ENCODE results near the gene LRRD1. TPM values are rescaled to one million over a fixed set of nuclear protein-coding genes. Genes with fewer than 3 reads are reported as not detected.

The LRRD1 gene
- total and polyA plus RNA-seq, 2 of the 4 experiments (the other 2 are of a cell fraction): under 0.01 to 0.02 TPM

DNA sequence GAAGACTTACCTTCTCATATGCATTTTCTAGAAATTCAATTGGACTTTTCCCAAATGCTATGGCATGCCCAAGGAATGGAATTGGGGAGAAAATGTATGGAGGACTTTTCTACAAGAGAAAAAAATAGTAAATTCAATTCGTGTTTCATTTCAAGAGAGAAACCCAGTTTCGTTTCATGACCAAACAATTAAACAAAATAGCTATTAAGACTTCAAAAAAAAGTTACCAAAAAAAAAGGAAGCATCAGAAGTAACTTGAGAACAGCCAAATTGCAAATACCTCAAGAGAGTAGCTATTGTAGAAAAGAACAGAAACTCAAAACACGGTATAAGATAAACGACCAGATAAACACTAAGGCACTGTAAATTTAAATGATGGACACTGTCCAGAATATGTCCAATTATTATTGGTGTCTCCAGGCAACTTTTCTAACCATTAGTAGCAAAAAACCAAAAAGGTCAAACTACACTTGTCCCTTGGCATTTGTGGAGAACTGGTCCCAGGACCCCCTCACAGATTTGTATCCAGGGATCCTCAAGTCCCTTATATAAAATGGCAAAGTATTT is 47.1 kb downstream of the LRRD1 start:
- Histone ChIP-seq H3K4me1 (ENCODE audit: control insufficient read depth, insufficient read depth, low read length) (no peaks in the 10 kb centered on the region), H3K9me1 (ENCODE audit: insufficient read depth, low read length) (no peaks in the 10 kb centered on the region), H3K36me3 (ENCODE audit: control insufficient read depth, insufficient read depth, low read length) (peaks cover 8% of the 10 kb centered on the region; the same call in 1 of the 2 replicates), H3K27me3 (ENCODE audit: control insufficient read depth, insufficient read depth, low read length) (no peaks in the 10 kb centered on the region), H3K9ac (ENCODE audit: low read depth, low read length) (no peak overlapping the region), H2AFZ (replicated peaks; ENCODE audit: low read length, poor library complexity) (no peak overlapping the region), H2AK5ac (ENCODE audit: low read depth, low read length) (no peak overlapping the region), H4K5ac (ENCODE audit: low read depth, low read length) (no peak overlapping the region), H3K4me3 (ENCODE audit: insufficient read depth, low read depth, low read length) (no peak overlapping the region), H2BK20ac (ENCODE audit: low read depth, low read length) (no peak overlapping the region), H3K79me1 (ENCODE audit: low read depth in 1 of 2, low read length in 2 of 2) (peaks cover 6 to 35% of the 10 kb centered on the region in 2 experiments), H4K20me1 (ENCODE audit: insufficient read depth, low read length) (peaks cover 5% of the 10 kb centered on the region; the same call in 1 of the 2 replicates), H2BK5ac (ENCODE audit: low read depth, low read length, poor library complexity, severe bottlenecking) (no peak overlapping the region), H3K18ac (ENCODE audit: low read depth, low read length) (no peak overlapping the region), H2AK9ac (replicated peaks; ENCODE audit: low read depth, low read length, poor library complexity) (no peak overlapping the region), H4K91ac (ENCODE audit: insufficient read depth, low read depth, low read length) (no peak overlapping the region), H2BK15ac (ENCODE audit: low read depth, low read length) (no peak overlapping the region), H3K56ac (ENCODE audit: extremely low read depth, insufficient read depth, low read length) (no peak overlapping the region), H3K27ac (ENCODE audit: insufficient read depth, low read length) (no peak overlapping the region), H3K23ac (ENCODE audit: low read depth, low read length) (no peak overlapping the region), H3K4me2 (ENCODE audit: low read depth, low read length) (no peak overlapping the region), H3K14ac (replicated peaks; ENCODE audit: low read depth, low read length) (no peak overlapping the region), H3K9me3 (ENCODE audit: control insufficient read depth, insufficient read depth, low read length) (no peaks in the 10 kb centered on the region), H4K8ac (ENCODE audit: low read depth in 2 of 2, low read length in 2 of 2) (no peak overlapping the region), H2BK120ac (ENCODE audit: low read depth, low read length) (no peak overlapping the region), H3K4ac (ENCODE audit: low read depth, low read length) (no peak overlapping the region)
- no peak for ATAC-seq (ENCODE audit: low read depth)
- dilution Hi-C loops (cut with HindIII; ENCODE audit: low sequenced_read_pairs, unreplicated experiment): no loop called here
- in situ Hi-C loops (cut with MboI; ENCODE audit: low sequenced_read_pairs): no loop called here
- no peak for TF ChIP-seq BHLHE40 (IDR thresholded peaks at IDR 0.05; ENCODE audit: low read depth, low read length)
- no peak for TF ChIP-seq MAZ (IDR thresholded peaks at IDR 0.05; ENCODE audit: borderline replicate concordance, low read depth, low read length)
- TF ChIP-seq MXI1 (IDR thresholded peaks at IDR 0.05; ENCODE audit: borderline replicate concordance, low read depth, low read length): no peak
- POLR2A ChIA-PET (ENCODE audit: unreplicated experiment): interaction anchor here (0.6 kb wide), 2 partner anchors 31 to 172 kb away, joined by 3 read pairs; no protein-coding TSS in a partner anchor
- no TSS peak for BruUV-seq (replicated peaks)
- intact Hi-C loops (cut with micrococcal nuclease): loop anchor here (2.0 to 10.0 kb wide), 3 partner anchors 80 to 315 kb away; partner anchors contain the start of genes GATAD1 and MTERF1
- CTCF ChIA-PET: interaction anchor here (0.8 to 1.1 kb wide), 2 partner anchors 28 to 168 kb away, joined by 3 read pairs; no protein-coding TSS in a partner anchor
- no CpG with 5 or more reads among the region's 4 CpGs for WGBS, 2 experiments (ENCODE audit: extremely low coverage in 2 of 2, insufficient read length in 1 of 2)
- no peak for DNase-seq
